ENCODE data around the gene DUSP9.

Gene DUSP9

DNA sequence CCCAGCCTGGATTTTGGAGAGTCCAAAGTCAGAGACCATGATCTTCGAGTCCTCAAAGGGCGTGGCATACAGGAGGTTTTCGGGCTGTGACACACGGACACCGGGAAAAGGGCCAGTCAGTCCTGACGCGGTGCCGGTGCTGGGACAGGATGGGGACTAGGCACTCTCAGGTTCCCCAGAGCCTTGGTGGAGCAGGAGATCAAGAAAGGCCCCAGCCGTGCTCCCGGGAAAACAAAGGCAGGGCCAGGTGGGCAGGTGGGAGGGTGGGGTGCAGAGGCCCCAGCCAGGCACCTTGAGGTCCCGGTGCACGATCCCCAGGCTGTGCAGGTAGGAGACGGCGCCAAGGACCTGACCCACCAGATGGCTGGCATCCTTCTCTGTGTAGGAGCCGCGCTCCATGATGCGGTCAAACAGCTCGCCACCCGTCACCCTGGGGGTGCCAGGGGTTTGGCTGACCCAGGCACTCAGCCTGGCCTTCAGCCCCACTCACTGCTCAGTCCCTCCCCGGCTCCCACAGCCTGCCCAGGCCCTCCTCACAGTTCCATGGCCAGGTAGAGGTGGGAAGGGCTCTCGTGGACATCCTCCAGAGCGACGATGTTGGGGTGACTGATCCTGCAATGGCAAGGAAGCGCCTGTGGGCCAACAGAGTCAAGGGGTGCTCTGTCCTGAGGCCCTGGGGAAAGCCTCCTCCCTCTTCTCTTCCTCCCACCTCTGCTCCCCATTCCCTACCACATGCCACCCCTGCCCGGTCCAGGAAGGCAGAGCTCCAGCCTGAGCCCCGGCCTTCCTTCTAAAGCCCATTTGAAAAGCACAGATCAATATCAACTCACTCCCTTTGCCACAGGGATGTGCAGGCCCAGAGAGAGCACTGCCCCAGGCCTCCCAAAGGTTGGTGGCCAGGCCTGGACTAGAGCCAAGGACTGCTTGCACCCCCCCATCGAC is 24.9 kb downstream of the DUSP9 start:
- H3K4me3 ChIP-seq (ENCODE audit: low read depth, low read length): no peak overlapping the region
- TF ChIP-seq MYC (IDR thresholded peaks at IDR 0.05; ENCODE audit: low read depth, low read length) (no peak), POLR2A (IDR thresholded peaks at IDR 0.05; ENCODE audit: extremely low read depth, insufficient read length) (no peak), CTCF (IDR thresholded peaks at IDR 0.05; ENCODE audit: low read depth, low read length) (no peak)
- TF ChIP-seq, protein P1, sequence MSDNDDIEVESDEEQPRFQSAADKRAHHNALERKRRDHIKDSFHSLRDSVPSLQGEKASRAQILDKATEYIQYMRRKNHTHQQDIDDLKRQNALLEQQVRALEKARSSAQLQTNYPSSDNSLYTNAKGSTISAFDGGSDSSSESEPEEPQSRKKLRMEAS (IDR thresholded peaks at IDR 0.05; ENCODE audit: low read depth, low read length): no peak
- no peak for DNase-seq (ENCODE audit: low read depth)

DNA sequence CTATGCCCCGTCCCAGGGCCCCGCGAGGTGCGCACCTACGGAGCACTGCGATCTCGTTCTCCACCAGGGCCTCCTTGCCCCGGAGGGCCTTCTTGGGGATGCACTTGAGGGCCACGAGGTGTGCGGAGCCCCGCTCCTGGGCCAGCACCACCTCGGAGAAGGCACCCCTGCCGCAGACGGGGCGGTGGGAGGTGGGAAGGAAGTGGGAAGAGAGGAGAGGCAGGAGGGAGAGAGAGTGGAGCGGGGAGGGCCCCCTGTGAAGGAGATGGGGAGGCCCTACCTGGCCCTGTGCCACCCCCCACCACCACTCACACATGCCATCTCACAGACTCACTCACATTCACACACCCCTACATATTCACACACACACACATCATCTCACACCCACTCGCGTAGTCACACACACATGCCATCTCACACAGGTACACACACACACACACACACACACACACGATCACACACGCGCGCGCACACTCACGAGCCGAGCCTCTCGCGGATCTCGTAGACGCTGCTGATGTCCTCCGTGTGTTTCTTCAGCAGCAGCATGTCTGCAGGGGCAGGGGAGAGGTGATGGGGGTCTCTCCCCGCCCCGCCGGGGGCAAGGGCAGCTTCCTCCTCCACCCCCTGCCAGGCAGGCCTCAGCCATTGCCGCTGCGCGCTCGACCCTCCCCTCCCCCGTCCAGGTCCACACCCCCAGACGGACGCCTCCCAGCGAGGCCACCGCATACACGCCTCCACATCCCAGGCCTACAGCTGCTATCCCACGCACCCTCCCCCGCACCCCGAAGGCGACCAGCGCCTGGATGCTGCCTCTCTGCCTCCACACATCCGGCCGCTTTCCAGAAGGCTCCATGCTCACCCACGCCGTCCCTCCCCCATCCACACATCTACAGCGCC is 25.8 kb downstream of the DUSP9 start:
- H3K4me3 ChIP-seq (ENCODE audit: low read depth, low read length): no peak overlapping the region
- peak; percentile 27 for DNase-seq (ENCODE audit: low read depth)

GRCh38 chrX:153673428-153674218 is 26.6 kb downstream of the DUSP9 start, which contains the start of gene PNCK:
PNCK (minus strand) TSS chrX:153673813; CDS start chrX:153673076, 737 bp downstream.
- H3K4me3 ChIP-seq (ENCODE audit: low read depth, low read length): no peak within 1 kb of the TSS
- DNase-seq (ENCODE audit: low read depth): no peak
- TF ChIP-seq MYC (IDR thresholded peaks at IDR 0.05; ENCODE audit: low read depth, low read length) (no peak), POLR2A (IDR thresholded peaks at IDR 0.05; ENCODE audit: extremely low read depth, insufficient read length) (no peak), CTCF (IDR thresholded peaks at IDR 0.05; ENCODE audit: low read depth, low read length) (no peak)
- TF ChIP-seq, protein P1 (IDR thresholded peaks at IDR 0.05; ENCODE audit: low read depth, low read length): no peak

More for the DNA sequence above, 25.8 kb downstream of the DUSP9 start:
- TF ChIP-seq POLR2A (IDR thresholded peaks at IDR 0.05; ENCODE audit: extremely low read depth, insufficient read length): no peak
- TF ChIP-seq, protein P1 (IDR thresholded peaks at IDR 0.05; ENCODE audit: low read depth, low read length): no peak
- TF ChIP-seq CTCF (IDR thresholded peaks at IDR 0.05; ENCODE audit: low read depth, low read length): no peak
- no peak for TF ChIP-seq MYC (IDR thresholded peaks at IDR 0.05; ENCODE audit: low read depth, low read length)

GRCh38 chrX:153674219-153674851 is 27.3 kb downstream of the DUSP9 start:
- H3K4me3 ChIP-seq (ENCODE audit: low read depth, low read length): no peak overlapping the region
- TF ChIP-seq, protein P1 (IDR thresholded peaks at IDR 0.05; ENCODE audit: low read depth, low read length): no peak
- TF ChIP-seq MYC (IDR thresholded peaks at IDR 0.05; ENCODE audit: low read depth, low read length): no peak
- no peak for TF ChIP-seq POLR2A (IDR thresholded peaks at IDR 0.05; ENCODE audit: extremely low read depth, insufficient read length)
- no peak for TF ChIP-seq CTCF (IDR thresholded peaks at IDR 0.05; ENCODE audit: low read depth, low read length)
- DNase-seq (ENCODE audit: low read depth): no peak

Data from NB4 (cell line).